Fibroblast of pulmonary artery (primary cell): ENCODE results near the gene MAP3K4.
A peak's percentile ranks its signal among the peaks of the same experiment; 100 is the strongest.
"Not testable (repeated sequence)": the region's sequence is repeated elsewhere in the genome, so short reads cannot be mapped to it uniquely, and the experiment has no call there.

Experiments used
- DNase-seq: peaks from one replicate; pipeline ENCODE4 v3.0.0-alpha.2; 2010; ENCODE audit warnings: low read depth
- H3K4me3 ChIP-seq: replicated peaks from 2 replicates; pipeline ENCODE4 v1.5.1; 2011; ENCODE audit warnings: low read depth, mild to moderate bottlenecking, control low read depth, low read length, moderate library complexity
- CTCF ChIP-seq: IDR thresholded peaks from 2 replicates; pipeline ENCODE4 v1.5.1; 2011; ENCODE audit warnings: mild to moderate bottlenecking, control low read depth, low read length, inconsistent platforms; ENCODE audit errors: missing control alignments

The MAP3K4 gene

GRCh38 chr6:160971171-160971570 lies 20.4 kb upstream of the MAP3K4 start:
- DNase-seq = no peak
- TF ChIP-seq CTCF = no peak
- no peak overlapping the region for H3K4me3 ChIP-seq

- no peak overlapping the region for H3K4me3 ChIP-seq
- TF ChIP-seq CTCF = no peak
- peak; percentile 74 for DNase-seq
These were observed 19.5 kb upstream of the MAP3K4 start for GRCh38 chr6:160972111-160972510.

- H3K4me3 ChIP-seq, DNase-seq: not testable (repeated sequence)
These were observed 19.0 kb upstream of the MAP3K4 start for GRCh38 chr6:160972594-160972993.

- H3K4me3 ChIP-seq = no peak overlapping the region
- peak; percentile 0 for TF ChIP-seq CTCF
- peak; percentile 72 for DNase-seq
These were observed 18.0 kb upstream of the MAP3K4 start for GRCh38 chr6:160973311-160974250.

- no peak for TF ChIP-seq CTCF
- H3K4me3 ChIP-seq = no peak overlapping the region
- DNase-seq = peak; percentile 92
These were observed 17.2 kb upstream of the MAP3K4 start for GRCh38 chr6:160974304-160974771.

- H3K4me3 ChIP-seq = no peak overlapping the region
- DNase-seq = no peak
- no peak for TF ChIP-seq CTCF
These were observed 16.4 kb upstream of the MAP3K4 start for GRCh38 chr6:160975162-160975561.

- not testable (repeated sequence) for DNase-seq, H3K4me3 ChIP-seq
These were observed 15.6 kb upstream of the MAP3K4 start for GRCh38 chr6:160975961-160976360.

- TF ChIP-seq CTCF = no peak
- DNase-seq = peak; percentile 17
- H3K4me3 ChIP-seq = no peak overlapping the region
These were observed 13.2 kb upstream of the MAP3K4 start for GRCh38 chr6:160978141-160978901.
